ENCODE data around the gene SH3BGRL3. TPM values are rescaled to one million over a fixed set of nuclear protein-coding genes. Genes with fewer than 3 reads are reported as not detected.

Gene SH3BGRL3
- total RNA-seq, 1 donor from 2014 or later: 140 TPM

GRCh38 chr1:26283871-26284596 is 4.1 kb downstream of the SH3BGRL3 start:
- no peak for TF ChIP-seq CTCF (IDR thresholded peaks at IDR 0.05)
- H3K4me1 Mint-ChIP-seq (ENCODE audit: unreplicated experiment): peaks cover 54% of the 10 kb centered on the region

GRCh38 chr1:26284597-26285347 is 4.9 kb downstream of the SH3BGRL3 start:
- peaks cover 47% of the 10 kb centered on the region for H3K4me1 Mint-ChIP-seq (ENCODE audit: unreplicated experiment)

More at GRCh38 chr1:26283871-26284596, 4.1 kb downstream of the SH3BGRL3 start:
- no peak overlapping the region for H3K4me3 Mint-ChIP-seq (ENCODE audit: unreplicated experiment)
- H3K9me3 Mint-ChIP-seq (ENCODE audit: unreplicated experiment): no peaks in the 10 kb centered on the region
- no peaks in the 10 kb centered on the region for H3K27me3 Mint-ChIP-seq (ENCODE audit: unreplicated experiment)
- peak overlapping the region; percentile 89 for H3K27ac Mint-ChIP-seq (ENCODE audit: unreplicated experiment)
- DNase-seq (ENCODE audit: extremely low spot score, unreplicated experiment): no peak
- peaks cover 1% of the 10 kb centered on the region for H3K36me3 Mint-ChIP-seq (ENCODE audit: unreplicated experiment)

DNA sequence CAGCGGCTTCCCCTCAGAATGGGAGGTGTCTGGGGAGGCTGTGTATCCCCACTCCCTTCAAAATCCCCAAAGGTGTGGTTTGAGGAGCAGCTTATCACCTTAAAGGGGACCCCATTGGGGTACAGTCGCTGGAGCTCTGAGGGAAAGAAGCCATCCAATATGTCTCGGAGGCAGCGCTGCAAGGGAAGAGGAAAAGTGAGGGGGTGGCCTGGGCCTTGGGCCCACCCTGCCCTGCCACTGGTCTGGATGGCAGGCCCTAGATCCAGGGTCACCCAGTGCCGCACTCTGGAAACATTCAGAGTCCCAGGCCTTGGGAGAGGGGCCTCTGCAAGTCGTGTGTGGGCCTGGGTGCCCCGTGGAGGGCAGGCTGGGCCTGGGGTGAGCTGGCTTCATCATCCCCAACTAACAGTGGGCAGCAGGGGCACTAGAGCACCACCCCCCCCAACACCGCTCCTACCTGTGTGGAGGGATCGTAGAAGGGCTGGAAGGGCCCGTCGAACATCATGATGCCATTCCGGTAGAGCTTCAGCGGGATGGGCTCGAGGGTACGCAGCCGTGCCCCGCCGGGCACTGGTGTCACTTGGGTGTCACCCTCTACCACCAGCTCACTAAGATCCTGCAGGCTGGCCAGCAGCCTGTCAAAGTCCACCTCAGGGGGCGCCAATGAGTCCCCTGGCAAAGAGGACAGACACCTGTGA is 5.6 kb downstream of the SH3BGRL3 start:
- H3K4me3 Mint-ChIP-seq (ENCODE audit: unreplicated experiment): no peak overlapping the region
- H3K36me3 Mint-ChIP-seq (ENCODE audit: unreplicated experiment): peaks cover 1% of the 10 kb centered on the region
- no peaks in the 10 kb centered on the region for H3K27me3 Mint-ChIP-seq (ENCODE audit: unreplicated experiment)
- H3K27ac Mint-ChIP-seq (ENCODE audit: unreplicated experiment): no peak overlapping the region
- no peak for DNase-seq (ENCODE audit: extremely low spot score, unreplicated experiment)
- peaks cover 44% of the 10 kb centered on the region for H3K4me1 Mint-ChIP-seq (ENCODE audit: unreplicated experiment)
- no peaks in the 10 kb centered on the region for H3K9me3 Mint-ChIP-seq (ENCODE audit: unreplicated experiment)
- peak; percentile 31 for TF ChIP-seq CTCF (IDR thresholded peaks at IDR 0.05)

More at GRCh38 chr1:26284597-26285347, 4.9 kb downstream of the SH3BGRL3 start:
- Mint-ChIP-seq H3K27me3 (ENCODE audit: unreplicated experiment) (no peaks in the 10 kb centered on the region), H3K27ac (ENCODE audit: unreplicated experiment) (peak overlapping the region; percentile 89), H3K9me3 (ENCODE audit: unreplicated experiment) (no peaks in the 10 kb centered on the region), H3K36me3 (ENCODE audit: unreplicated experiment) (peaks cover 1% of the 10 kb centered on the region), H3K4me3 (ENCODE audit: unreplicated experiment) (no peak overlapping the region)
- DNase-seq (ENCODE audit: extremely low spot score, unreplicated experiment): no peak
- TF ChIP-seq CTCF (IDR thresholded peaks at IDR 0.05): peak; percentile 73

DNA sequence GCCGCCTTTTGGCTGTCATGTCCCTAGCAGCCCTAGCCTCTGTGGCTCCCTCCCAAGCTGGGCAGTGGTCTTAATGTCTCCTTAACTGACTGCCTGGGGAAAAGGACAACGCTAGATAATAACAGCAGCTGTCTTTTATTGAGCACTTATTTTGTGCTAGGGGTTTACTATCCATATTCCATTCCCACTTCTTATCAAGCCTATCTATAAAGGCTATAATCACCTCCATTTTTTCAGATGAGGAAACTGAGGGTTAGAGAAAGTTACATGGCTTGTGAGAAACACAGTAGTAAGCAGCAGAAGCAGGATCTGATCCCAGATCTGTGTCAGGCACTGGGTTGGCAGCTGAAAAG is 6.2 kb downstream of the SH3BGRL3 start:
- no peak for TF ChIP-seq CTCF (IDR thresholded peaks at IDR 0.05)
- H3K27me3 Mint-ChIP-seq (ENCODE audit: unreplicated experiment): no peaks in the 10 kb centered on the region
- no peak overlapping the region for H3K27ac Mint-ChIP-seq (ENCODE audit: unreplicated experiment)
- H3K4me3 Mint-ChIP-seq (ENCODE audit: unreplicated experiment): no peak overlapping the region
- peaks cover 1% of the 10 kb centered on the region for H3K36me3 Mint-ChIP-seq (ENCODE audit: unreplicated experiment)
- DNase-seq (ENCODE audit: extremely low spot score, unreplicated experiment): no peak
- H3K9me3 Mint-ChIP-seq (ENCODE audit: unreplicated experiment): no peaks in the 10 kb centered on the region
- peaks cover 40% of the 10 kb centered on the region for H3K4me1 Mint-ChIP-seq (ENCODE audit: unreplicated experiment)

Measured in osteocyte (in vitro differentiated cells).